Measurements from ENCODE around the gene TUBD1.

The TUBD1 gene

DNA sequence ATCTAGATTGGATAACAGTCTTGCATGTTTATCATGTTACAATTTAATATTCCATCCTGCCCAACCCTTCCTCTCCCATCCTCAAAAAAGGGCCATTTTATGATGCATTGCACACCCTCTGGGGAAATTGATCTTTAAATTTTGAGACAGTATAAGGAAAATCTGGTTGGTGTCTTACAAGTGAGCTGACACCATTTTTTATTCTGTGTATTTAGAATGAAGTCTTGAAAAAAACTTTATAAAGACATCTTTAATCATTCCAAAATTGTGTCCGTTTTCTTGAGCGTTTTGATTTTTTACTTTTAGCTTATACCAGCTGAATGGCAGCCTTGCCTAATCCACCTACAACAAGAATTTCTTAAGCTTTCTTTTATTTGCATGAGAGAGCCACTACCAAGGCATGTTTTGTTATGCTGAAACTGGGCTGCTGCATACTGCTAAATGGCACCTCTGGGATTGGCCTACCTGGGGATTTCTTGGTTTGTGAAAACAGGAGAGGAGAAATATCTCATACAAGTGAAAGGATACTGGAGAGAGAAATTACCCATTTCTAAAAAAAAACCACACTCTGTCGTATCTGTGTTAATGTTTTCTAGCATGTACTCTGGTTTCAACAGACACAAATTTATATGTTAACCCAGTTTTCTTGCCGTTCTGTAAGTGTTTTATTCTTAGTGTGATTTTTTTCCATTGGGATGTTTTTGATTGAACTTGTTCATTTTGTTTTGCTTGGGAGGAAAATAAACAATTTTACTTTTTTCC lies 52.2 kb downstream of the TUBD1 start:
- Histone ChIP-seq H3K9me3 (no peaks in the 10 kb centered on the region), H3K4me1 (peaks cover 4 to 72% (median 24%) of the 10 kb centered on the region in 4 donors), H3K4me3 (peak overlapping the region; percentile 63), H3K36me3 (peaks cover 0 to 28% (median 0%) of the 10 kb centered on the region in 3 donors), H3K27ac (peak overlapping the region; percentile 88 to 89), H3K27me3 (no peaks in the 10 kb centered on the region)
- intact Hi-C loops (cut with DNase I; ENCODE audit: low total_unique reads): no loop called here
- TF ChIP-seq, protein P1, sequence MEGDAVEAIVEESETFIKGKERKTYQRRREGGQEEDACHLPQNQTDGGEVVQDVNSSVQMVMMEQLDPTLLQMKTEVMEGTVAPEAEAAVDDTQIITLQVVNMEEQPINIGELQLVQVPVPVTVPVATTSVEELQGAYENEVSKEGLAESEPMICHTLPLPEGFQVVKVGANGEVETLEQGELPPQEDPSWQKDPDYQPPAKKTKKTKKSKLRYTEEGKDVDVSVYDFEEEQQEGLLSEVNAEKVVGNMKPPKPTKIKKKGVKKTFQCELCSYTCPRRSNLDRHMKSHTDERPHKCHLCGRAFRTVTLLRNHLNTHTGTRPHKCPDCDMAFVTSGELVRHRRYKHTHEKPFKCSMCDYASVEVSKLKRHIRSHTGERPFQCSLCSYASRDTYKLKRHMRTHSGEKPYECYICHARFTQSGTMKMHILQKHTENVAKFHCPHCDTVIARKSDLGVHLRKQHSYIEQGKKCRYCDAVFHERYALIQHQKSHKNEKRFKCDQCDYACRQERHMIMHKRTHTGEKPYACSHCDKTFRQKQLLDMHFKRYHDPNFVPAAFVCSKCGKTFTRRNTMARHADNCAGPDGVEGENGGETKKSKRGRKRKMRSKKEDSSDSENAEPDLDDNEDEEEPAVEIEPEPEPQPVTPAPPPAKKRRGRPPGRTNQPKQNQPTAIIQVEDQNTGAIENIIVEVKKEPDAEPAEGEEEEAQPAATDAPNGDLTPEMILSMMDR (IDR thresholded peaks at IDR 0.05): no peak
- no peak for DNase-seq

DNA sequence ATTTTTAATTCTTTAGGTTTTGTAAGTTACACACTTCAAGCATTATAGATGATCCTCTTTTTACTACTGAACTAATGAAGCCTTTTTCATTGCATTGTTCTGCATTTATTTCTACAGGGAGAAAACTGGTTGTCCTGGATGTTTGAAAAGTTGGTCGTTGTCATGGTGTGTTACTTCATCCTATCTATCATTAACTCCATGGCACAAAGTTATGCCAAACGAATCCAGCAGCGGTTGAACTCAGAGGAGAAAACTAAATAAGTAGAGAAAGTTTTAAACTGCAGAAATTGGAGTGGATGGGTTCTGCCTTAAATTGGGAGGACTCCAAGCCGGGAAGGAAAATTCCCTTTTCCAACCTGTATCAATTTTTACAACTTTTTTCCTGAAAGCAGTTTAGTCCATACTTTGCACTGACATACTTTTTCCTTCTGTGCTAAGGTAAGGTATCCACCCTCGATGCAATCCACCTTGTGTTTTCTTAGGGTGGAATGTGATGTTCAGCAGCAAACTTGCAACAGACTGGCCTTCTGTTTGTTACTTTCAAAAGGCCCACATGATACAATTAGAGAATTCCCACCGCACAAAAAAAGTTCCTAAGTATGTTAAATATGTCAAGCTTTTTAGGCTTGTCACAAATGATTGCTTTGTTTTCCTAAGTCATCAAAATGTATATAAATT lies 53.0 kb downstream of the TUBD1 start:
- intact Hi-C loops (cut with DNase I; ENCODE audit: low total_unique reads): loop anchor here (2.0 kb wide), 1 partner anchor 87 kb away; no protein-coding TSS in a partner anchor
- peak overlapping the region; percentile 88 to 89 for H3K27ac ChIP-seq
- peaks cover 4 to 65% (median 17%) of the 10 kb centered on the region in 4 donors for H3K4me1 ChIP-seq
- TF ChIP-seq, protein P1 (IDR thresholded peaks at IDR 0.05): no peak
- H3K36me3 ChIP-seq: peaks cover 0 to 28% (median 0%) of the 10 kb centered on the region in 3 donors
- H3K9me3 ChIP-seq: no peaks in the 10 kb centered on the region
- no peaks in the 10 kb centered on the region for H3K27me3 ChIP-seq
- no peak for DNase-seq
- peak overlapping the region; percentile 63 for H3K4me3 ChIP-seq

DNA sequence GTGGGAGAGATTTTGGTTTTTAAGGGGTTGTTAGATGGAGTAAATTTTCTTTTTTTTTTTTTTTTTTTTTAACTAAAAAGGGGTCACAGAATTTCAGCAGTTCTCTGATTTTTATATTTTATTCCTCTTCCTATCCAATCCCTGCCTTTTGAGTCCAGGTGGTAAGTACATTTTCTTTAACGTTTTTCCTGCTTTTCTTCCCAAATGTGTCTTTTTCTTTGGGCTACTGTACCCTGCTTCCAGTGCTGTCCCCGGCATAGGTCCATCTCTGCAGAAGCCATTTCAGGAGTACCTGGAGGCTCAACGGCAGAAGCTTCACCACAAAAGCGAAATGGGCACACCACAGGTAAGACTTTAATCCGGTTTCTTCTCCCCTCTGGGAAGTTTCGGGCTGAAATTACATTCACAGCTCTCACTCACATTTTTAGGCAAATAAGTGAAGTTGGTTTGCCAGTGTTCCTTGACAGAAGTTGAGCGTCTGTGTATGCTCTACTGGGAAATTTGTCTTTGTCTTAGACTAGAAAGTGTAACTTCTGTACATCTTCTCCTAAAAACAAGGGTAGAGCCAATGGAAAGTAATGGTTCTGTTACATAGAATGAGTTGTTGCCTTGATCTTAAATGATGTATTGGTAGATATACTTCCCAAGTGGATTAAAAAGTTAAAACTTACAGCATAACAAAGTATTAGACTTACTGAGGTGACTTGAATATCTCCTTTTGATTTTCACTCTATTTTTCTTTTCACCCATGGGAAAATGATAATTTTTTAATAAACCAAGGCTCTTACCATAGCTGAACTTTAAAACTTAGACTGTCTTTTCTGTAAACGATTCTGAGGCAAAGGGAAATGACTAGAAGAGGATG lies 54.5 kb downstream of the TUBD1 start:
- Histone ChIP-seq H3K9me3 (no peaks in the 10 kb centered on the region), H3K36me3 (peaks cover 0 to 28% (median 0%) of the 10 kb centered on the region in 3 donors), H3K27me3 (no peaks in the 10 kb centered on the region), H3K4me3 (peak overlapping the region; percentile 63), H3K27ac (peak overlapping the region; percentile 88 to 89), H3K4me1 (peaks cover 4 to 52% (median 15%) of the 10 kb centered on the region in 4 donors)
- TF ChIP-seq, protein P1 (IDR thresholded peaks at IDR 0.05): peak in 1 of 2 experiments; percentile 1
- no peak for DNase-seq
- intact Hi-C loops (cut with DNase I; ENCODE audit: low total_unique reads): loop anchor here (2.0 kb wide), 1 partner anchor 85 kb away; no protein-coding TSS in a partner anchor

DNA sequence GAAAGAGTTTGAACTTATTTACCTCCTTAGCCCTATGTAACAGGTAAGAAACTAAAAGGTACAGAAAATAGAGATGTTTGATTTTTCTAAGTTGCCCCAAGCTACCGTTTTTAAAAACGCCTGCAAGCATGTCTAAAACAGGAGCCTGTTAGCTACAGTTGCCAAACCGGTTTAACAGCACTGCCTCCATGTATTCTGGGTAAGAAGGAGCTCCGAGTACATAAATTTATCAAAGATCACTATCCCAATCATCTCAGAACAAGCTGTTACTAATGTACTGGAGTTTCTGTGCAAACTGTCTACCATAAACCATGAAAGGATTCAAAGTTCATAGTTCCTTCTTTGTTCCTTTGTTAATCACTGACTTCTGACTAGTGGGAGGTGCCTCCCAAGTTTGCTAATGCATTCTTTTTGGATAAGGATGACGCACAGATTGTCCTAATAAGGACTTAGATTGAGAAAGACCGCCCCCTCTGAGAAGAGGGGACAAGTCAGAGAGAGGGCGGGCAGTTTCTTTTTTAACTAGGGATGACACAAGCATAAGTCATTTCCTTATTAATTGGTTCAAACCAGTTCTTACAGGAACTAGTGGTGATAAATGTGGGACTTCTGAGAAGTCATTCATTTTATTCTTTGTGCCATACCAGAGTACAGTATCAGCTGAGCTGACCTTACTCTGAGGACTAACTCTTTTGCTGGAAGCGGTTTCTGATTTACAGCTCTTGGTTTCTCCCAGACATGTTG lies 55.3 kb downstream of the TUBD1 start:
- TF ChIP-seq, protein P1 (IDR thresholded peaks at IDR 0.05): peak in 1 of 2 experiments; percentile 11
- Histone ChIP-seq H3K27me3 (no peaks in the 10 kb centered on the region), H3K36me3 (peaks cover 0 to 28% (median 0%) of the 10 kb centered on the region in 3 donors), H3K4me1 (peaks cover 4 to 46% (median 11%) of the 10 kb centered on the region in 4 donors), H3K27ac (peak overlapping the region; percentile 88 to 89), H3K9me3 (no peaks in the 10 kb centered on the region), H3K4me3 (peak overlapping the region; percentile 63)
- intact Hi-C loops (cut with DNase I; ENCODE audit: low total_unique reads): loop anchor here (2.0 kb wide), 1 partner anchor 85 kb away; no protein-coding TSS in a partner anchor
- peak; percentile 81 for DNase-seq
